Measurements from ENCODE around the gene SF3B5.

DNA sequence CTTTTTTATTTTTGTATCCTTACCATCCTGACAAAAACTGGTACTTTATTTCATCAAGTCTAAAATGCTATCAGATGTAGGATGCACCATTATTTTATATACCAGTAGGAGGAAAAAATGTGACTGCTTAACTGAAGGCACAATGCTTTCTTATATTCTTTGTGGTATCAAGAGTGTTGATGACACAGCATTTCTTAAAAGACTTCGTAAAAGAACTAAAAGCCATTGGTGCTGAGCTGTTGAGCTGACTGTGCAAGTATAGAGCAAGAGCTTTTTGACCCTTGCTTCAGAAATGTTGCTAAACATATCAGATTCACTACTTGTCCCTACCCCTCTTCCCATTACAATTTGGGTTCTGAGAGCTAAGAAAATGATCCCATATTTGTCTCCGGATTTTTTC, 17.5 kb downstream of the SF3B5 start:
- TF ChIP-seq, protein P1, sequence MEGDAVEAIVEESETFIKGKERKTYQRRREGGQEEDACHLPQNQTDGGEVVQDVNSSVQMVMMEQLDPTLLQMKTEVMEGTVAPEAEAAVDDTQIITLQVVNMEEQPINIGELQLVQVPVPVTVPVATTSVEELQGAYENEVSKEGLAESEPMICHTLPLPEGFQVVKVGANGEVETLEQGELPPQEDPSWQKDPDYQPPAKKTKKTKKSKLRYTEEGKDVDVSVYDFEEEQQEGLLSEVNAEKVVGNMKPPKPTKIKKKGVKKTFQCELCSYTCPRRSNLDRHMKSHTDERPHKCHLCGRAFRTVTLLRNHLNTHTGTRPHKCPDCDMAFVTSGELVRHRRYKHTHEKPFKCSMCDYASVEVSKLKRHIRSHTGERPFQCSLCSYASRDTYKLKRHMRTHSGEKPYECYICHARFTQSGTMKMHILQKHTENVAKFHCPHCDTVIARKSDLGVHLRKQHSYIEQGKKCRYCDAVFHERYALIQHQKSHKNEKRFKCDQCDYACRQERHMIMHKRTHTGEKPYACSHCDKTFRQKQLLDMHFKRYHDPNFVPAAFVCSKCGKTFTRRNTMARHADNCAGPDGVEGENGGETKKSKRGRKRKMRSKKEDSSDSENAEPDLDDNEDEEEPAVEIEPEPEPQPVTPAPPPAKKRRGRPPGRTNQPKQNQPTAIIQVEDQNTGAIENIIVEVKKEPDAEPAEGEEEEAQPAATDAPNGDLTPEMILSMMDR (conservative IDR thresholded peaks at IDR 0.05; ENCODE audit: low read depth in 2 of 2): no peak
- TF ChIP-seq EZH2phosphoT487 (IDR thresholded peaks at IDR 0.05; ENCODE audit: unreplicated experiment): no peak
- no peak for TF ChIP-seq CREB1 (CRISPR knock-in tag; IDR thresholded peaks at IDR 0.05; ENCODE audit: low read depth)
- TF ChIP-seq REST (IDR thresholded peaks at IDR 0.05; ENCODE audit: unreplicated experiment): no peak
- no peak for TF ChIP-seq EZH2 (IDR thresholded peaks at IDR 0.05; ENCODE audit: low read depth, unreplicated experiment)
- TF ChIP-seq POLR2AphosphoS5 (IDR thresholded peaks at IDR 0.05; ENCODE audit: low read depth): no peak
- no peak for TF ChIP-seq STAT1 (IDR thresholded peaks at IDR 0.05; ENCODE audit: unreplicated experiment)
- TF ChIP-seq NANOG (IDR thresholded peaks at IDR 0.05; ENCODE audit: borderline replicate concordance): no peak

Data from GM23338 (cell line).